GM23338 (cell line): ENCODE measurements around the gene RAB27B.

ENCODE experiments used
- CTCF ChIP-seq, 2 experiments: fragments of 200-600 bp in 1 of 2; sonication (generic) in 1 of 2; conservative IDR thresholded peaks; 2 replicates each; pipeline versions ENCODE4 v1.5.1 to v1.6.1; 2016 to 2017; ENCODE audit warnings: antibody characterized with exemption in 2 of 2, low read depth in 2 of 2, mild to moderate bottlenecking in 2 of 2, moderate library complexity in 1 of 2
- ETS1 ChIP-seq: IDR thresholded peaks from 2 replicates; pipeline ENCODE4 v1.6.1; 2016; ENCODE audit warnings: antibody characterized with exemption
- EZH2 ChIP-seq: fragments of 200-600 bp; sonication (generic); IDR thresholded peaks from one replicate; pipeline ENCODE4 v1.8.0; 2017; ENCODE audit warnings: antibody characterized with exemption, mild to moderate bottlenecking, low read depth; ENCODE audit not compliant: unreplicated experiment

- TF ChIP-seq CTCF (conservative IDR thresholded peaks at IDR 0.05; ENCODE audit: low read depth in 2 of 2), result no peak
- TF ChIP-seq ETS1, result no peak
- no peak for TF ChIP-seq EZH2
Observed at GRCh38 chr18:54904581-54904980, 76.3 kb downstream of the RAB27B start.
